OCI-LY7 (cell line): Measurements from ENCODE around the gene PELO. TPM values are rescaled to one million over a fixed set of nuclear protein-coding genes. Genes with fewer than 3 reads are reported as not detected.

Experiments used
- BruUV-seq: library from RNA; stranded (reverse); fragments of 400-500 nt; replicated peaks from 2 replicates; lab custom pipeline; 2021; lab: Mats Ljungman, UMichigan
- CTCF ChIA-PET: fragments of 300-600 bp; sonication (Branson Sonifier 250); formaldehyde crosslinking; loops from one replicate; lab custom pipeline; 2022; ENCODE audit warnings: antibody characterized with exemption; ENCODE audit not compliant: unreplicated experiment; lab: Charles Lee
- POLR2A ChIA-PET: fragments of 300-600 bp; sonication (Branson Sonifier 250); formaldehyde crosslinking; loops from one replicate; lab custom pipeline; 2022; ENCODE audit warnings: antibody characterized with exemption; lab: Charles Lee
- DNase-seq: peaks from one replicate; pipeline ENCODE4 v3.0.0-alpha.2; 2015; ENCODE audit warnings: low spot score
- H2AFZ ChIP-seq: fragments of 200-600 bp; sonication (generic), shearing (Covaris generic); 2 replicates; pipeline ENCODE4 v1.6.1; 2014; ENCODE audit warnings: mild to moderate bottlenecking, antibody characterized with exemption, low read length, moderate library complexity
- H3K27ac ChIP-seq: fragments of 200-600 bp; sonication (generic); 2 replicates; pipeline ENCODE4 v1.5.1; 2014; ENCODE audit warnings: mixed run types, low read depth, mild to moderate bottlenecking, moderate library complexity, low read length, inconsistent platforms; ENCODE audit not compliant: poor library complexity, severe bottlenecking
- H3K36me3 ChIP-seq: fragments of 200-600 bp; sonication (generic); 2 replicates; pipeline ENCODE4 v1.6.1; 2014; ENCODE audit warnings: mild to moderate bottlenecking, antibody characterized with exemption, low read length, moderate library complexity, mixed read lengths; ENCODE audit not compliant: insufficient read depth
- H3K4me1 ChIP-seq: fragments of 200-600 bp; sonication (generic); 2 replicates; pipeline ENCODE4 v1.5.1; 2014; ENCODE audit warnings: mild to moderate bottlenecking, low read length; ENCODE audit not compliant: insufficient read depth, poor library complexity, severe bottlenecking
- H3K4me2 ChIP-seq: fragments of 200-600 bp; sonication (generic); 2 replicates; pipeline ENCODE4 v1.6.1; 2014; ENCODE audit warnings: mild to moderate bottlenecking, low read length
- H3K4me3 ChIP-seq: fragments of 200-600 bp; sonication (generic); 2 replicates; pipeline ENCODE4 v1.5.1; 2014; ENCODE audit warnings: mild to moderate bottlenecking, low read depth, low read length; ENCODE audit not compliant: poor library complexity, severe bottlenecking
- H3K79me2 ChIP-seq: fragments of 200-600 bp; sonication (generic); 2 replicates; pipeline ENCODE4 v1.6.1; 2016; ENCODE audit warnings: low read depth, mild to moderate bottlenecking, low read length, moderate library complexity, mixed read lengths; ENCODE audit not compliant: insufficient read depth
- H3K9me2 ChIP-seq: fragments of 200-600 bp; sonication (generic); 2 replicates; pipeline ENCODE4 v1.6.1; 2016; ENCODE audit warnings: mild to moderate bottlenecking, low read length, mixed read lengths; ENCODE audit not compliant: insufficient read depth
- H3K9me3 ChIP-seq: fragments of 200-600 bp; sonication (generic); 2 replicates; pipeline ENCODE4 v1.6.1; 2014; ENCODE audit warnings: mild to moderate bottlenecking, mixed run types, low read length, mixed read lengths
- H4K20me1 ChIP-seq: fragments of 200-600 bp; sonication (generic); 2 replicates; pipeline ENCODE4 v1.6.1; 2014; ENCODE audit warnings: mild to moderate bottlenecking, antibody characterized with exemption, low read length, moderate library complexity, mixed read lengths; ENCODE audit not compliant: insufficient read depth
- CTCF ChIP-seq: fragments of 200-600 bp; sonication (generic); conservative IDR thresholded peaks from 2 replicates; pipeline ENCODE4 v1.5.1; 2014; ENCODE audit warnings: mild to moderate bottlenecking, antibody characterized with exemption, low read length, moderate library complexity, mixed read lengths
- EZH2phosphoT487 ChIP-seq: fragments of 200-600 bp; sonication (generic); IDR thresholded peaks from 2 replicates; pipeline ENCODE4 v1.6.1; 2018; ENCODE audit warnings: low read depth, borderline replicate concordance, mild to moderate bottlenecking, mixed run types, antibody characterized with exemption, low read length, moderate library complexity, mixed read lengths
- intact Hi-C: fragments of 100-400 bp; cut with micrococcal nuclease; formaldehyde crosslinking; loops from one replicate; pipeline ENCODE4 v1.10.0; 2022; ENCODE audit not compliant: unreplicated experiment
- total RNA-seq, 2 experiments: library from RNA; depleted of rRNA in 1 of 2; stranded (reverse); fragments of >200 nt in 1 of 2; shearing (Covaris generic) in 1 of 2; gene quantifications; 2 replicates each; pipeline ENCODE4 v1.2.3, GENCODE V29; 2014 to 2022

Gene PELO
- total RNA-seq, 2 experiments from 2014 or later, result 10.2 to 13.0 TPM

GRCh38 chr5:52796031-52796430 is 8.3 kb downstream of the PELO start:
- peaks cover 3% of the 10 kb centered on the region; the same call in 1 of the 2 replicates for H4K20me1 ChIP-seq
- no peak overlapping the region for H3K27ac ChIP-seq
- intact Hi-C loops, result no loop called here
- DNase-seq, result no peak
- BruUV-seq, result no TSS peak
- no peak overlapping the region for H3K4me3 ChIP-seq
- no peaks in the 10 kb centered on the region for H3K9me2 ChIP-seq
- peaks cover 8% of the 10 kb centered on the region for H3K4me1 ChIP-seq
- H3K9me3 ChIP-seq, result no peaks in the 10 kb centered on the region
- TF ChIP-seq CTCF, result no peak
- ChIA-PET CTCF (no interaction called here), POLR2A (no interaction called here)
- no peaks in the 10 kb centered on the region for H3K36me3 ChIP-seq
- no peak overlapping the region for H3K4me2 ChIP-seq
- no peak overlapping the region for H2AFZ ChIP-seq
- H3K79me2 ChIP-seq, result peaks cover 12% of the 10 kb centered on the region

- H3K9me3 ChIP-seq, result no peaks in the 10 kb centered on the region
- H3K27ac ChIP-seq, result no peak overlapping the region
- ChIA-PET CTCF (no interaction called here), POLR2A (no interaction called here)
- no peaks in the 10 kb centered on the region for H3K9me2 ChIP-seq
- H4K20me1 ChIP-seq, result peaks cover 9% of the 10 kb centered on the region
- H3K36me3 ChIP-seq, result peaks cover 4% of the 10 kb centered on the region
- DNase-seq, result no peak
- H2AFZ ChIP-seq, result no peak overlapping the region
- BruUV-seq, result no TSS peak
- no peak overlapping the region for H3K4me2 ChIP-seq
- intact Hi-C loops, result no loop called here
- H3K79me2 ChIP-seq, result peaks cover 18% of the 10 kb centered on the region
- H3K4me3 ChIP-seq, result no peak overlapping the region
- peaks cover 8% of the 10 kb centered on the region for H3K4me1 ChIP-seq
- no peak for TF ChIP-seq EZH2phosphoT487
- no peak for TF ChIP-seq CTCF
These were observed 8.9 kb downstream of the PELO start for GRCh38 chr5:52796516-52797103.

DNA sequence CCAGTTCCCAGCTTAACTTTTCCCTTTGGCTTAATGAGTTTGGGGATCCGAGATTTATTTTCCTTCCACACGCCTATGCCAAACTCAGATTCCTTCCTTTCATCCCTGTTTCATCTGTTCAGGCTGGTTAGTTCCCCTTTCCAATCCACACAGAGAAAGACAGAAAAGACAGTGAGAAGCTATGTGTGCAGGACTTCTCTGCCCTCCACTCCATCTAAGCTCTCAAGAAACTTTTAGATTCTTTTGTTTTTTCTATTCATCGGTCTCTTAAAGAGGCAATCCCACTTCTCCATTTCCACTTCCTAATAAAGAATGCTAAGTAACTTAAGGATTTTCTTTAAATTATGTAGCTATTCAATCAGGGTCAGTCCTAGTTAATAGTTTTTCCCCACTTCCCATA is 11.2 kb downstream of the PELO start:
- peaks cover 41% of the 10 kb centered on the region for H3K79me2 ChIP-seq

More for the DNA sequence above, 11.2 kb downstream of the PELO start:
- BruUV-seq, result no TSS peak
- H3K4me2 ChIP-seq, result peak overlapping the region; percentile 91
- peak overlapping the region; percentile 77 for H3K4me3 ChIP-seq
- H3K9me2 ChIP-seq, result no peaks in the 10 kb centered on the region
- peaks cover 29% of the 10 kb centered on the region for H4K20me1 ChIP-seq
- H3K4me1 ChIP-seq, result peaks cover 20% of the 10 kb centered on the region
- CTCF ChIA-PET, result interaction anchor here (0.8 kb wide), 1 partner anchor 13 kb away, joined by 5 read pairs; no protein-coding TSS in a partner anchor
- DNase-seq, result peak; percentile 5
- intact Hi-C loops, result loop anchor here (2.0 kb wide), 1 partner anchor 310 kb away; the partner anchor contains the start of gene MOCS2
- TF ChIP-seq EZH2phosphoT487, result no peak
- no peak for TF ChIP-seq CTCF
- no peak overlapping the region for H3K27ac ChIP-seq
- H2AFZ ChIP-seq, result peak overlapping the region; percentile 96
- no peaks in the 10 kb centered on the region for H3K9me3 ChIP-seq
- peaks cover 24% of the 10 kb centered on the region for H3K36me3 ChIP-seq
- POLR2A ChIA-PET, result interaction anchor here (0.8 to 2.2 kb wide), 12 partner anchors 8 to 761 kb away, joined by 3 to 21 read pairs (median 4); partner anchors contain the start of gene MOCS2
